Right lobe of liver (tissue), 4 donors: ENCODE results near the gene GALNT7.

Source experiments
- POLR2A ChIP-seq: fragments of 450-650 bp; IDR thresholded peaks from one replicate; pipeline ENCODE4 v1.6.1; 2017; ENCODE audit warnings: antibody characterized with exemption, mild to moderate bottlenecking
- TF ChIP-seq, protein P1 (sequence below), 4 donors: fragments of 200-600 bp in 3 of 4; fragments of 450-650 bp in 1 of 4; IDR thresholded peaks; one replicate each; pipeline versions ENCODE4 v1.5.1 to v1.8.0; 2016 to 2022; ENCODE audit warnings: antibody characterized with exemption in 4 of 4, mild to moderate bottlenecking in 2 of 4
- donor health status: DM: no; HTN: no; CAD: no.
- donor health status: DM: no; HTN: no; CAD: no.
- donor health status: DM: no; HTN: yes; CAD: no.

GRCh38 chr4:173231916-173232315 is 63.3 kb downstream of the GALNT7 start:
- TF ChIP-seq, protein P1, sequence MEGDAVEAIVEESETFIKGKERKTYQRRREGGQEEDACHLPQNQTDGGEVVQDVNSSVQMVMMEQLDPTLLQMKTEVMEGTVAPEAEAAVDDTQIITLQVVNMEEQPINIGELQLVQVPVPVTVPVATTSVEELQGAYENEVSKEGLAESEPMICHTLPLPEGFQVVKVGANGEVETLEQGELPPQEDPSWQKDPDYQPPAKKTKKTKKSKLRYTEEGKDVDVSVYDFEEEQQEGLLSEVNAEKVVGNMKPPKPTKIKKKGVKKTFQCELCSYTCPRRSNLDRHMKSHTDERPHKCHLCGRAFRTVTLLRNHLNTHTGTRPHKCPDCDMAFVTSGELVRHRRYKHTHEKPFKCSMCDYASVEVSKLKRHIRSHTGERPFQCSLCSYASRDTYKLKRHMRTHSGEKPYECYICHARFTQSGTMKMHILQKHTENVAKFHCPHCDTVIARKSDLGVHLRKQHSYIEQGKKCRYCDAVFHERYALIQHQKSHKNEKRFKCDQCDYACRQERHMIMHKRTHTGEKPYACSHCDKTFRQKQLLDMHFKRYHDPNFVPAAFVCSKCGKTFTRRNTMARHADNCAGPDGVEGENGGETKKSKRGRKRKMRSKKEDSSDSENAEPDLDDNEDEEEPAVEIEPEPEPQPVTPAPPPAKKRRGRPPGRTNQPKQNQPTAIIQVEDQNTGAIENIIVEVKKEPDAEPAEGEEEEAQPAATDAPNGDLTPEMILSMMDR (IDR thresholded peaks at IDR 0.05): peak in 1 of 4 donors; percentile 4
- TF ChIP-seq POLR2A: no peak
